ENCODE data around the gene GGPS1. TPM values are rescaled to one million over a fixed set of nuclear protein-coding genes. Genes with fewer than 3 reads are reported as not detected.
"Not testable (repeated sequence)": the region's sequence is repeated elsewhere in the genome, so short reads cannot be mapped to it uniquely, and the experiment has no call there.

GGPS1 gene
- total and polyA plus RNA-seq, 2 experiments from 2014 or later, result 32.6 to 36.3 TPM

GRCh38 chr1:235357485-235358373 is 29.4 kb downstream of the GGPS1 start:
- no peak overlapping the region for H3K4me3 ChIP-seq
- 71% methylated on average over 11 of the region's 11 CpGs for WGBS (ENCODE audit: low lambda C conversion rate, missing lambda C conversion rate)

GRCh38 chr1:235358899-235359298 is 30.5 kb downstream of the GGPS1 start:
- H3K4me3 ChIP-seq, result no peak overlapping the region
- 86% methylated on average over 3 of the region's 3 CpGs for WGBS (ENCODE audit: low lambda C conversion rate, missing lambda C conversion rate)
- no peaks in the 10 kb centered on the region for H4K20me1 ChIP-seq (ENCODE audit: insufficient read depth, poor library complexity, severe bottlenecking)
- no peak for DNase-seq (ENCODE audit: low spot score)
- no peaks in the 10 kb centered on the region for H3K9me3 ChIP-seq (ENCODE audit: low read depth)
- H3K79me2 ChIP-seq, result no peaks in the 10 kb centered on the region
- TF ChIP-seq CTCF (IDR thresholded peaks at IDR 0.05; ENCODE audit: poor library complexity) (no peak), EZH2 (IDR thresholded peaks at IDR 0.05; ENCODE audit: borderline replicate concordance) (no peak), EZH2phosphoT487 (IDR thresholded peaks at IDR 0.05; ENCODE audit: low read depth, severe bottlenecking, unreplicated experiment) (no peak)
- H3K4me1 ChIP-seq (ENCODE audit: insufficient read depth), result no peaks in the 10 kb centered on the region
- no peaks in the 10 kb centered on the region for H3K9me2 ChIP-seq (replicated peaks; ENCODE audit: insufficient read depth)
- no peak overlapping the region for H2AFZ ChIP-seq
- H3K4me2 ChIP-seq, result no peak overlapping the region
- no peak overlapping the region for H3K27ac ChIP-seq
- no peaks in the 10 kb centered on the region for H3K27me3 ChIP-seq
- no peaks in the 10 kb centered on the region for H3K36me3 ChIP-seq (replicated peaks; ENCODE audit: insufficient read depth, low read depth)

More at GRCh38 chr1:235357485-235358373, 29.4 kb downstream of the GGPS1 start:
- no peak for DNase-seq (ENCODE audit: low spot score)
- Histone ChIP-seq H3K4me2 (no peak overlapping the region), H3K27ac (no peak overlapping the region), H3K36me3 (replicated peaks; ENCODE audit: insufficient read depth, low read depth) (no peaks in the 10 kb centered on the region), H3K27me3 (no peaks in the 10 kb centered on the region), H3K79me2 (no peaks in the 10 kb centered on the region), H3K9me3 (ENCODE audit: low read depth) (no peaks in the 10 kb centered on the region), H2AFZ (no peak overlapping the region), H3K4me1 (ENCODE audit: insufficient read depth) (no peaks in the 10 kb centered on the region), H3K9me2 (replicated peaks; ENCODE audit: insufficient read depth) (no peaks in the 10 kb centered on the region), H4K20me1 (ENCODE audit: insufficient read depth, poor library complexity, severe bottlenecking) (no peaks in the 10 kb centered on the region)
- TF ChIP-seq EZH2phosphoT487 (IDR thresholded peaks at IDR 0.05; ENCODE audit: low read depth, severe bottlenecking, unreplicated experiment) (no peak), CTCF (IDR thresholded peaks at IDR 0.05; ENCODE audit: poor library complexity) (no peak), EZH2 (IDR thresholded peaks at IDR 0.05; ENCODE audit: borderline replicate concordance) (no peak)

- peaks cover 12% of the 10 kb centered on the region for H3K79me2 ChIP-seq
- H4K20me1 ChIP-seq (ENCODE audit: insufficient read depth, poor library complexity, severe bottlenecking); H2AFZ ChIP-seq; H3K9me2 ChIP-seq (replicated peaks; ENCODE audit: insufficient read depth); H3K9me3 ChIP-seq (ENCODE audit: low read depth); H3K4me2 ChIP-seq; H3K27ac ChIP-seq; H3K4me1 ChIP-seq (ENCODE audit: insufficient read depth); H3K4me3 ChIP-seq; H3K27me3 ChIP-seq; DNase-seq (ENCODE audit: low spot score); H3K36me3 ChIP-seq (replicated peaks; ENCODE audit: insufficient read depth, low read depth): not testable (repeated sequence)
- 96% methylated on average over 9 of the region's 9 CpGs for WGBS (ENCODE audit: low lambda C conversion rate, missing lambda C conversion rate)
Measured at GRCh38 chr1:235364189-235364588, 35.8 kb downstream of the GGPS1 start.

GRCh38 chr1:235366286-235366685 is 37.9 kb downstream of the GGPS1 start:
- H3K4me2 ChIP-seq, result peak overlapping the region; percentile 77
- no peak overlapping the region for H3K4me3 ChIP-seq
- no peaks in the 10 kb centered on the region for H3K27me3 ChIP-seq
- H3K79me2 ChIP-seq, result peaks cover 33% of the 10 kb centered on the region
- no peaks in the 10 kb centered on the region for H3K36me3 ChIP-seq (replicated peaks; ENCODE audit: insufficient read depth, low read depth)
- no peak for DNase-seq (ENCODE audit: low spot score)
- H3K4me1 ChIP-seq (ENCODE audit: insufficient read depth), result no peaks in the 10 kb centered on the region
- WGBS (ENCODE audit: low lambda C conversion rate, missing lambda C conversion rate), result 79% methylated on average over 5 of the region's 5 CpGs
- H2AFZ ChIP-seq, result peak overlapping the region; percentile 72
- TF ChIP-seq EZH2 (IDR thresholded peaks at IDR 0.05; ENCODE audit: borderline replicate concordance), result no peak
- no peak for TF ChIP-seq EZH2phosphoT487 (IDR thresholded peaks at IDR 0.05; ENCODE audit: low read depth, severe bottlenecking, unreplicated experiment)
- TF ChIP-seq CTCF (IDR thresholded peaks at IDR 0.05; ENCODE audit: poor library complexity), result no peak
- no peaks in the 10 kb centered on the region for H3K9me2 ChIP-seq (replicated peaks; ENCODE audit: insufficient read depth)
- H3K9me3 ChIP-seq (ENCODE audit: low read depth), result no peaks in the 10 kb centered on the region
- H3K27ac ChIP-seq, result peak overlapping the region; percentile 75
- no peaks in the 10 kb centered on the region for H4K20me1 ChIP-seq (ENCODE audit: insufficient read depth, poor library complexity, severe bottlenecking)

Measured in hepatocyte (in vitro differentiated cells).